IMR-90 (cell line): ENCODE data around the gene BMP2K. TPM values are rescaled to one million over a fixed set of nuclear protein-coding genes. Genes with fewer than 3 reads are reported as not detected.

Experiments
- ATAC-seq: fragments of 200-7000 bp; cut with Tn5 transposase; 2 replicates; pipeline ENCODE4 v1.9.1; 2020; ENCODE audit warnings: low read depth, mild to moderate bottlenecking, moderate library complexity
- BruUV-seq: library from RNA; stranded (reverse); fragments of 400-500 nt; replicated peaks from 2 replicates; lab custom pipeline; 2021; lab: Mats Ljungman, UMichigan
- CTCF ChIA-PET: fragments of 300-600 bp; formaldehyde crosslinking; extraction: SDS; loops from one replicate; lab custom pipeline; 2021; ENCODE audit warnings: antibody characterized with exemption; lab: Yijun Ruan, JAX
- POLR2A ChIA-PET: fragments of 300-600 bp; sonication (Branson Sonifier 250); formaldehyde crosslinking; loops from one replicate; lab custom pipeline; 2022; ENCODE audit warnings: antibody characterized with exemption; ENCODE audit not compliant: unreplicated experiment; lab: Charles Lee
- DNase-seq: peaks from one replicate; pipeline ENCODE4 v3.0.0; 2013
- H2AFZ ChIP-seq: replicated peaks from 2 replicates; pipeline ENCODE3; 2013; ENCODE audit warnings: low read length, mild to moderate bottlenecking; ENCODE audit not compliant: poor library complexity
- H2AK5ac ChIP-seq: 2 replicates; pipeline ENCODE4 v1.6.1; 2013; ENCODE audit warnings: low read depth, low read length, inconsistent platforms
- H2AK9ac ChIP-seq: replicated peaks from 2 replicates; pipeline ENCODE3; 2013; ENCODE audit warnings: mild to moderate bottlenecking, low read depth, low read length, moderate library complexity; ENCODE audit not compliant: poor library complexity
- H2BK120ac ChIP-seq: 2 replicates; pipeline ENCODE4 v1.6.1; 2013; ENCODE audit warnings: low read depth, low read length, inconsistent platforms
- H2BK15ac ChIP-seq: 3 replicates; pipeline ENCODE4 v1.6.1; 2013; ENCODE audit warnings: low read depth, low read length, inconsistent platforms
- H2BK20ac ChIP-seq: 2 replicates; pipeline ENCODE4 v1.6.1; 2013; ENCODE audit warnings: low read depth, mild to moderate bottlenecking, inconsistent platforms, low read length, moderate library complexity
- H2BK5ac ChIP-seq: 2 replicates; pipeline ENCODE4 v1.6.1; 2013; ENCODE audit warnings: mild to moderate bottlenecking, low read depth, low read length, inconsistent platforms; ENCODE audit not compliant: poor library complexity, severe bottlenecking
- H3K14ac ChIP-seq: replicated peaks from 2 replicates; pipeline ENCODE4 v1.6.1; 2013; ENCODE audit warnings: low read depth, low read length, inconsistent platforms
- H3K18ac ChIP-seq: 2 replicates; pipeline ENCODE4 v1.6.1; 2013; ENCODE audit warnings: low read depth, low read length, control low read depth
- H3K23ac ChIP-seq: 2 replicates; pipeline ENCODE4 v1.6.1; 2013; ENCODE audit warnings: low read depth, low read length, inconsistent platforms
- H3K27ac ChIP-seq: 2 replicates; pipeline ENCODE4 v1.5.1; 2013; ENCODE audit warnings: mild to moderate bottlenecking, control low read depth, low read length; ENCODE audit not compliant: insufficient read depth
- H3K27me3 ChIP-seq: 2 replicates; pipeline ENCODE4 v1.6.1; 2013; ENCODE audit warnings: low read length; ENCODE audit not compliant: control insufficient read depth, insufficient read depth
- H3K36me3 ChIP-seq: 2 replicates; pipeline ENCODE4 v1.6.1; 2013; ENCODE audit warnings: low read length, mixed read lengths; ENCODE audit not compliant: control insufficient read depth, insufficient read depth
- H3K4ac ChIP-seq: 2 replicates; pipeline ENCODE4 v1.6.1; 2013; ENCODE audit warnings: low read depth, low read length, inconsistent platforms
- H3K4me1 ChIP-seq: 2 replicates; pipeline ENCODE4 v1.6.1; 2013; ENCODE audit warnings: low read length, mixed read lengths; ENCODE audit not compliant: control insufficient read depth, insufficient read depth
- H3K4me2 ChIP-seq: 2 replicates; pipeline ENCODE4 v1.6.1; 2013; ENCODE audit warnings: low read depth, mild to moderate bottlenecking, control low read depth, low read length, moderate library complexity
- H3K4me3 ChIP-seq: 2 replicates; pipeline ENCODE4 v1.5.1; 2013; ENCODE audit warnings: low read depth, mild to moderate bottlenecking, control low read depth, low read length, moderate library complexity; ENCODE audit not compliant: insufficient read depth
- H3K56ac ChIP-seq: 2 replicates; pipeline ENCODE4 v1.6.1; 2013; ENCODE audit warnings: low read length, inconsistent platforms; ENCODE audit not compliant: insufficient read depth; ENCODE audit errors: extremely low read depth
- H3K79me1 ChIP-seq, 2 experiments: 2 replicates each; pipeline ENCODE4 v1.6.1; 2013; ENCODE audit warnings: low read length in 2 of 2, inconsistent platforms in 1 of 2, low read depth in 1 of 2
- H3K9ac ChIP-seq: 2 replicates; pipeline ENCODE4 v1.6.1; 2013; ENCODE audit warnings: low read depth, low read length, control low read depth
- H3K9me1 ChIP-seq: 2 replicates; pipeline ENCODE4 v1.6.1; 2013; ENCODE audit warnings: low read length, inconsistent platforms; ENCODE audit not compliant: insufficient read depth
- H3K9me3 ChIP-seq: 2 replicates; pipeline ENCODE4 v1.6.1; 2013; ENCODE audit warnings: low read length; ENCODE audit not compliant: control insufficient read depth, insufficient read depth
- H4K20me1 ChIP-seq: 2 replicates; pipeline ENCODE4 v1.6.1; 2013; ENCODE audit warnings: low read length, inconsistent platforms; ENCODE audit not compliant: insufficient read depth
- H4K5ac ChIP-seq: 2 replicates; pipeline ENCODE4 v1.6.1; 2013; ENCODE audit warnings: mild to moderate bottlenecking, low read depth, low read length, control low read depth
- H4K8ac ChIP-seq, 2 experiments: 2 replicates each; pipeline ENCODE4 v1.6.1; 2013; ENCODE audit warnings: low read depth in 2 of 2, low read length in 2 of 2, control low read depth in 1 of 2, inconsistent platforms in 1 of 2
- H4K91ac ChIP-seq: 2 replicates; pipeline ENCODE4 v1.6.1; 2013; ENCODE audit warnings: low read depth, low read length, inconsistent platforms; ENCODE audit not compliant: insufficient read depth
- BHLHE40 ChIP-seq: fragments of 150-350 bp; IDR thresholded peaks from 2 replicates; pipeline ENCODE4 v1.6.1; 2016; ENCODE audit warnings: mild to moderate bottlenecking, low read depth, low read length
- CEBPB ChIP-seq: IDR thresholded peaks from 2 replicates; pipeline ENCODE4 v1.6.1; 2012; ENCODE audit warnings: low read depth, low read length, improper control_type of control experiment
- FOS ChIP-seq: fragments of 150-350 bp; IDR thresholded peaks from 2 replicates; pipeline ENCODE4 v1.6.1; 2016; ENCODE audit warnings: low read depth, low read length
- MAFK ChIP-seq: IDR thresholded peaks from 2 replicates; pipeline ENCODE4 v1.6.1; 2012; ENCODE audit warnings: low read depth, low read length, improper control_type of control experiment
- MAZ ChIP-seq: IDR thresholded peaks from 2 replicates; pipeline ENCODE4 v1.6.1; 2012; ENCODE audit warnings: low read depth, mild to moderate bottlenecking, low read length, improper control_type of control experiment, moderate library complexity, borderline replicate concordance
- MXI1 ChIP-seq: IDR thresholded peaks from 2 replicates; pipeline ENCODE4 v1.6.1; 2012; ENCODE audit warnings: low read depth, mild to moderate bottlenecking, low read length, moderate library complexity, borderline replicate concordance
- NFE2L2 ChIP-seq: fragments of 150-350 bp; IDR thresholded peaks from 2 replicates; pipeline ENCODE4 v1.6.1; 2016; ENCODE audit warnings: low read depth, mild to moderate bottlenecking, low read length
- POLR2A ChIP-seq: IDR thresholded peaks from 2 replicates; pipeline ENCODE4 v1.6.1; 2012; ENCODE audit warnings: mild to moderate bottlenecking, low read depth, low read length
- RAD21 ChIP-seq: IDR thresholded peaks from 2 replicates; pipeline ENCODE4 v1.6.1; 2012; ENCODE audit warnings: low read length, improper control_type of control experiment
- RCOR1 ChIP-seq: IDR thresholded peaks from 2 replicates; pipeline ENCODE4 v1.6.1; 2012; ENCODE audit warnings: mild to moderate bottlenecking, low read length, improper control_type of control experiment; ENCODE audit not compliant: insufficient replicate concordance
- RFX5 ChIP-seq: IDR thresholded peaks from 2 replicates; pipeline ENCODE4 v1.8.0; 2012; ENCODE audit warnings: low read depth, mild to moderate bottlenecking, low read length, moderate library complexity
- SMC3 ChIP-seq: fragments of 150-350 bp; IDR thresholded peaks from 2 replicates; pipeline ENCODE4 v1.6.1; 2016; ENCODE audit warnings: low read depth, mild to moderate bottlenecking, antibody characterized with exemption, low read length, moderate library complexity
- USF2 ChIP-seq: fragments of 150-350 bp; IDR thresholded peaks from 2 replicates; pipeline ENCODE4 v1.6.1; 2017; ENCODE audit warnings: mild to moderate bottlenecking, antibody characterized with exemption, low read length, low read depth
- WGBS, 2 experiments: methylation state at CpG; one replicate each; pipeline versions ENCODE4 v1.1.5 to v1.1.7; 2013; ENCODE audit warnings: missing lambda C conversion rate in 2 of 2; ENCODE audit not compliant: insufficient read length in 1 of 2; ENCODE audit errors: extremely low coverage in 2 of 2; 5-methylcytosine and 5-hydroxymethylcytosine counted together
- dilution Hi-C: fragments of 300-500 bp; cut with HindIII; formaldehyde crosslinking; loops from one replicate; pipeline ENCODE4 v1.14.3; 2018; ENCODE audit warnings: low sequenced_read_pairs; ENCODE audit not compliant: unreplicated experiment
- in situ Hi-C: fragments of 300-500 bp; cut with MboI; formaldehyde crosslinking; loops from 3 replicates; pipeline ENCODE4 v1.14.3; 2019; ENCODE audit warnings: low sequenced_read_pairs, inconsistent platforms, mixed read lengths
- intact Hi-C: fragments of 100-400 bp; cut with micrococcal nuclease; formaldehyde crosslinking; loops from 2 replicates; pipeline ENCODE4 v1.10.0; 2022
- polyA plus RNA-seq, 3 experiments: library from polyadenylated mRNA; depleted of rRNA; stranded (reverse); fragments of >200 nt; gene quantifications; 2 replicates each; pipeline ENCODE4 v1.2.3, GENCODE V29; 2012; ENCODE audit warnings: low replicate concordance in 1 of 3
- total RNA-seq: library from RNA; depleted of rRNA; stranded (reverse); fragments of >200 nt; gene quantifications from 2 replicates; pipeline ENCODE4 v1.2.3, GENCODE V29; 2012
- TF ChIP-seq, protein P1 (sequence below): conservative IDR thresholded peaks from 2 replicates; pipeline ENCODE4 v1.5.1; 2012; ENCODE audit warnings: mild to moderate bottlenecking, low read depth, low read length, improper control_type of control experiment
- TF ChIP-seq, protein P2 (sequence below): fragments of 150-350 bp; IDR thresholded peaks from 2 replicates; pipeline ENCODE4 v1.6.1; 2016; ENCODE audit warnings: low read depth, mild to moderate bottlenecking, low read length, moderate library complexity, borderline replicate concordance

The BMP2K gene
- total and polyA plus RNA-seq, 2 of the 4 experiments (the other 2 are of a cell fraction): 15.8 to 46.1 TPM

DNA sequence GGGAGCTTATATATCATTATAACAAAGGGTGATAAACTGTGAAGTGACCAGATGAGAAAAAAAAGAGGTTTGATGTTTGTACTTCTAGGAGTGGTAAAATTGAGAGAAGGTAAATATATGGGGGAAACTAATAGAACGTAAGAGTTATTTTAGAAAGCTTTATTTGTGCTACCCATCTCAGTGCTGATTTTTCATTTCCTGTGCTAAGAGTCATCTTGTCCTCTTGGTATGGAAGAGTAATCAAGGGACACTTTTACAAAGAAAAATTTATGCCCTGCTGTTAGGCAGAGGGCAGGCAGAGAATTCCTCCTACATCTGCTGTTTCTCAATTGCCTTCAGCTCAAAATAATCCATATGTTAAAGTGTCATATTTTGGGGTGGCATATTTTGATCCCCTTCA, 49.6 kb upstream of the BMP2K start:
- no peaks in the 10 kb centered on the region for H3K27me3 ChIP-seq
- H2AK5ac ChIP-seq: no peak overlapping the region
- H3K4me3 ChIP-seq: no peak overlapping the region
- CTCF ChIA-PET: no interaction called here
- H4K8ac ChIP-seq: no peak overlapping the region
- no peak overlapping the region for H4K91ac ChIP-seq
- no TSS peak for BruUV-seq
- no peak overlapping the region for H3K9ac ChIP-seq
- no peak overlapping the region for H2BK5ac ChIP-seq
- in situ Hi-C loops (no loop called here), dilution Hi-C loops (no loop called here), intact Hi-C loops (no loop called here)
- no peak for DNase-seq
- no peak overlapping the region for H3K4me2 ChIP-seq
- no peak overlapping the region for H2BK120ac ChIP-seq
- H3K27ac ChIP-seq: no peak overlapping the region
- no peaks in the 10 kb centered on the region for H3K4me1 ChIP-seq
- no peak overlapping the region for H3K23ac ChIP-seq
- no peak overlapping the region for H4K5ac ChIP-seq
- H4K20me1 ChIP-seq: no peaks in the 10 kb centered on the region
- POLR2A ChIA-PET: no interaction called here
- no peak overlapping the region for H2BK15ac ChIP-seq
- no peak overlapping the region for H3K4ac ChIP-seq
- H3K9me3 ChIP-seq: no peaks in the 10 kb centered on the region
- no peak overlapping the region for H3K14ac ChIP-seq
- no peak overlapping the region for H2AFZ ChIP-seq
- no peak overlapping the region for H2BK20ac ChIP-seq
- no peaks in the 10 kb centered on the region for H3K36me3 ChIP-seq
- TF ChIP-seq, protein P1, sequence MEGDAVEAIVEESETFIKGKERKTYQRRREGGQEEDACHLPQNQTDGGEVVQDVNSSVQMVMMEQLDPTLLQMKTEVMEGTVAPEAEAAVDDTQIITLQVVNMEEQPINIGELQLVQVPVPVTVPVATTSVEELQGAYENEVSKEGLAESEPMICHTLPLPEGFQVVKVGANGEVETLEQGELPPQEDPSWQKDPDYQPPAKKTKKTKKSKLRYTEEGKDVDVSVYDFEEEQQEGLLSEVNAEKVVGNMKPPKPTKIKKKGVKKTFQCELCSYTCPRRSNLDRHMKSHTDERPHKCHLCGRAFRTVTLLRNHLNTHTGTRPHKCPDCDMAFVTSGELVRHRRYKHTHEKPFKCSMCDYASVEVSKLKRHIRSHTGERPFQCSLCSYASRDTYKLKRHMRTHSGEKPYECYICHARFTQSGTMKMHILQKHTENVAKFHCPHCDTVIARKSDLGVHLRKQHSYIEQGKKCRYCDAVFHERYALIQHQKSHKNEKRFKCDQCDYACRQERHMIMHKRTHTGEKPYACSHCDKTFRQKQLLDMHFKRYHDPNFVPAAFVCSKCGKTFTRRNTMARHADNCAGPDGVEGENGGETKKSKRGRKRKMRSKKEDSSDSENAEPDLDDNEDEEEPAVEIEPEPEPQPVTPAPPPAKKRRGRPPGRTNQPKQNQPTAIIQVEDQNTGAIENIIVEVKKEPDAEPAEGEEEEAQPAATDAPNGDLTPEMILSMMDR: no peak
- TF ChIP-seq NFE2L2 (no peak), USF2 (no peak), CEBPB (no peak), RFX5 (no peak), MAZ (no peak), RCOR1 (no peak), FOS (no peak), SMC3 (no peak), POLR2A (no peak), MXI1 (no peak), RAD21 (no peak), BHLHE40 (no peak), MAFK (no peak)
- TF ChIP-seq, protein P2, sequence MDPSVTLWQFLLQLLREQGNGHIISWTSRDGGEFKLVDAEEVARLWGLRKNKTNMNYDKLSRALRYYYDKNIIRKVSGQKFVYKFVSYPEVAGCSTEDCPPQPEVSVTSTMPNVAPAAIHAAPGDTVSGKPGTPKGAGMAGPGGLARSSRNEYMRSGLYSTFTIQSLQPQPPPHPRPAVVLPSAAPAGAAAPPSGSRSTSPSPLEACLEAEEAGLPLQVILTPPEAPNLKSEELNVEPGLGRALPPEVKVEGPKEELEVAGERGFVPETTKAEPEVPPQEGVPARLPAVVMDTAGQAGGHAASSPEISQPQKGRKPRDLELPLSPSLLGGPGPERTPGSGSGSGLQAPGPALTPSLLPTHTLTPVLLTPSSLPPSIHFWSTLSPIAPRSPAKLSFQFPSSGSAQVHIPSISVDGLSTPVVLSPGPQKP: no peak
- no peaks in the 10 kb centered on the region for H3K79me1 ChIP-seq
- H3K9me1 ChIP-seq: no peaks in the 10 kb centered on the region
- H2AK9ac ChIP-seq: no peak overlapping the region
- WGBS, 2 experiments: 83 to 100% methylated on average over 1 of the region's 1 CpG
- ATAC-seq: no peak
- H3K56ac ChIP-seq: no peak overlapping the region
- no peak overlapping the region for H3K18ac ChIP-seq
